Measurements from ENCODE around the gene GALNTL6. TPM values are rescaled to one million over a fixed set of nuclear protein-coding genes. Genes with fewer than 3 reads are reported as not detected.

The GALNTL6 gene
- total and polyA plus RNA-seq, 3 donors from 2014 or later, result 2.9 to 6.2 (median 4.9) TPM

DNA sequence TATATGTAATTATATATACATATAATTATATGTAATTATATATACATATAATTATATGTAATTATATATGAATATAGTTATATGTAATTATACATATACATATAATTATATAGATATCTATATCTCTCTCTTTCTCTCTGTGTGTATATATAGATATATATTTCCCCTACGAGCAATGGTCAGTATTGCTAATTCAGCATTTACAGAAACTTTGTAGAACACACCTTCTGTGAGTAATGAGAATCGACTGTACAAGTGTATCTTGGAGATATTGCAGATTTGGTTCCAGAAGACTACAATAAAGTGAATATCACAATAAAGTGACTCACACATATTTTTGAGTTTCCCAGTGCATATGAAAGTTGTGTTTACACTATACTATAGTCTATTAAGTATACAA, 33.7 kb downstream of the GALNTL6 start:
- no peak for TF ChIP-seq POLR2A (IDR thresholded peaks at IDR 0.05)
- TF ChIP-seq, protein P1, sequence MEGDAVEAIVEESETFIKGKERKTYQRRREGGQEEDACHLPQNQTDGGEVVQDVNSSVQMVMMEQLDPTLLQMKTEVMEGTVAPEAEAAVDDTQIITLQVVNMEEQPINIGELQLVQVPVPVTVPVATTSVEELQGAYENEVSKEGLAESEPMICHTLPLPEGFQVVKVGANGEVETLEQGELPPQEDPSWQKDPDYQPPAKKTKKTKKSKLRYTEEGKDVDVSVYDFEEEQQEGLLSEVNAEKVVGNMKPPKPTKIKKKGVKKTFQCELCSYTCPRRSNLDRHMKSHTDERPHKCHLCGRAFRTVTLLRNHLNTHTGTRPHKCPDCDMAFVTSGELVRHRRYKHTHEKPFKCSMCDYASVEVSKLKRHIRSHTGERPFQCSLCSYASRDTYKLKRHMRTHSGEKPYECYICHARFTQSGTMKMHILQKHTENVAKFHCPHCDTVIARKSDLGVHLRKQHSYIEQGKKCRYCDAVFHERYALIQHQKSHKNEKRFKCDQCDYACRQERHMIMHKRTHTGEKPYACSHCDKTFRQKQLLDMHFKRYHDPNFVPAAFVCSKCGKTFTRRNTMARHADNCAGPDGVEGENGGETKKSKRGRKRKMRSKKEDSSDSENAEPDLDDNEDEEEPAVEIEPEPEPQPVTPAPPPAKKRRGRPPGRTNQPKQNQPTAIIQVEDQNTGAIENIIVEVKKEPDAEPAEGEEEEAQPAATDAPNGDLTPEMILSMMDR (IDR thresholded peaks at IDR 0.05), result no peak
- H3K4me3 ChIP-seq, result no peak overlapping the region
- no peaks in the 10 kb centered on the region for H3K4me1 ChIP-seq
- no peak for DNase-seq
- no peaks in the 10 kb centered on the region for H3K27me3 ChIP-seq
- H3K36me3 ChIP-seq (ENCODE audit: low read depth, missing control alignments), result no peaks in the 10 kb centered on the region
- no peaks in the 10 kb centered on the region for H3K9me3 ChIP-seq
- H3K27ac ChIP-seq, result no peak overlapping the region
- intact Hi-C loops (cut with DNase I; ENCODE audit: low total_unique reads), result no loop called here
- 88 to 90% methylated on average over 2 of the region's 2 CpGs for WGBS, 2 donors

DNA sequence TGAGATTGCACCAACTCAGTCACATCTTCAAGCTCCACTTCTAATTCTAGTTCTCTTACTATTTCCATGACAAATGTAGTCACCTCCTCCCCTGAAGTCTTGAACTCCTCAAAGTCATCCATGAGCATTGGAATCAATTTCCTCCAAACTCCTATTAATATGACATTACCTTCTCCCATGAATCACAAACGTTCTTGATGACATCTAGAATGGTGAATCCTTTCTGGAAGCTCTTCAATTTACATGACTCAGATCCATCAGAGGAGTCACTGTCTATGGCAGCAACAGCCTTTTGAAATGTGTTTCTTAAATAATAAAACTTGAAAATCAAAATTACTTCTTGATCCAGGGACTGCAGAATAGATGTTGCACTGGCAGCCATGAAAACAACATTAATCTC, 34.5 kb downstream of the GALNTL6 start:
- no peak for DNase-seq
- Histone ChIP-seq H3K36me3 (ENCODE audit: low read depth, missing control alignments) (no peaks in the 10 kb centered on the region), H3K4me3 (no peak overlapping the region), H3K9me3 (no peaks in the 10 kb centered on the region), H3K27ac (no peak overlapping the region), H3K4me1 (no peaks in the 10 kb centered on the region), H3K27me3 (no peaks in the 10 kb centered on the region)
- WGBS, 2 donors, result 70 to 86% methylated on average over 1 of the region's 1 CpG
- TF ChIP-seq, protein P1 (IDR thresholded peaks at IDR 0.05), result no peak
- TF ChIP-seq POLR2A (IDR thresholded peaks at IDR 0.05), result no peak
- intact Hi-C loops (cut with DNase I; ENCODE audit: low total_unique reads), result no loop called here

DNA sequence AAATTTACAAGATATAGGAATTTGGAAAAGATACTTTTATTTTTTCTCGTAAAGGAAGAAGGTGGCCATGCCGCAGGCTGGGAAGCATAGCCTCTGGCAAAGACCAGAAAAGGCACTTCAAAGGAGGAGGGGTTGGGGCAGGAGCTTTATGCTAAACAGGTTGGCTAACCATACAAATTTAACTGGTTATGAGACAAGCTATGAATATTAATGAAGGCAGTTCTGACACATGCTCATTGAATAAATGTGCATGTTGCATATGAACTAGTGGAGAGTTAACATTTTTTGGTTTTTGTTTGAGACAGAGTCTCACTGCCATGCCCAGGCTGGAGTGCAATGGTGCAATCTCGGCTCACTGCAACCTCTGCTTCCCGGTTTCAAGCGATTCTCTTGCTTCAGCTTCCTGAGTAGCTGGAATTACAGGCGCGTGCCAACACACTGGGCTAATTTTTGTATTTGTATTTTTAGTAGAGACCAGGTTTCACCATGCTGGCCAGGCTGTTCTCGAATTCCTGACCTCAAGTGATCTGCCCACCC, 36.5 kb downstream of the GALNTL6 start:
- Histone ChIP-seq H3K36me3 (ENCODE audit: low read depth, missing control alignments) (no peaks in the 10 kb centered on the region), H3K4me1 (no peaks in the 10 kb centered on the region), H3K9me3 (no peaks in the 10 kb centered on the region), H3K4me3 (no peak overlapping the region), H3K27me3 (no peaks in the 10 kb centered on the region), H3K27ac (no peak overlapping the region)
- TF ChIP-seq, protein P1 (IDR thresholded peaks at IDR 0.05), result no peak
- TF ChIP-seq POLR2A (IDR thresholded peaks at IDR 0.05), result no peak
- no peak for DNase-seq
- 92 to 96% methylated on average over 8 of the region's 8 CpGs for WGBS, 2 donors
- intact Hi-C loops (cut with DNase I; ENCODE audit: low total_unique reads), result no loop called here

DNA sequence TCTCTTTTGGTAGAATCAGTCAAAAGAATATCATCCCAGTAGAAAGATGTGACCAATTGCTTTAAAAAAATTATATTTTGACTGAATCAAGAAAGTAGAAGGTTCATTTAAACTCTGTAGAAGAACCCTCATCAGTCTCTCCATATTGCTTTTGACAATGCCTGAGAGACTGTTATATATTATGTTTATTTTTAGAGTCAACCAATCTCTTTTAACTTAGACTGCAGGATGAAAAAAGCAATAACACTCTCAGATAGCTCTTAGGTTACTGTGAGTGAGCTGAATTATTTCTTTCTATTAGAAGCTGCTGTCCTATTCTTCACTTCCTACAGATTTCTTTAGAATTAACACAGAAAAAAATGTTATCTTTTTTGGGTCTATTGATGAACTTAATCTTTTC, 38.1 kb downstream of the GALNTL6 start:
- Histone ChIP-seq H3K36me3 (ENCODE audit: low read depth, missing control alignments) (no peaks in the 10 kb centered on the region), H3K4me1 (no peaks in the 10 kb centered on the region), H3K27me3 (no peaks in the 10 kb centered on the region), H3K4me3 (no peak overlapping the region), H3K9me3 (no peaks in the 10 kb centered on the region), H3K27ac (no peak overlapping the region)
- no peak for TF ChIP-seq POLR2A (IDR thresholded peaks at IDR 0.05)
- TF ChIP-seq, protein P1 (IDR thresholded peaks at IDR 0.05), result no peak
- intact Hi-C loops (cut with DNase I; ENCODE audit: low total_unique reads), result no loop called here
- DNase-seq, result no peak

DNA sequence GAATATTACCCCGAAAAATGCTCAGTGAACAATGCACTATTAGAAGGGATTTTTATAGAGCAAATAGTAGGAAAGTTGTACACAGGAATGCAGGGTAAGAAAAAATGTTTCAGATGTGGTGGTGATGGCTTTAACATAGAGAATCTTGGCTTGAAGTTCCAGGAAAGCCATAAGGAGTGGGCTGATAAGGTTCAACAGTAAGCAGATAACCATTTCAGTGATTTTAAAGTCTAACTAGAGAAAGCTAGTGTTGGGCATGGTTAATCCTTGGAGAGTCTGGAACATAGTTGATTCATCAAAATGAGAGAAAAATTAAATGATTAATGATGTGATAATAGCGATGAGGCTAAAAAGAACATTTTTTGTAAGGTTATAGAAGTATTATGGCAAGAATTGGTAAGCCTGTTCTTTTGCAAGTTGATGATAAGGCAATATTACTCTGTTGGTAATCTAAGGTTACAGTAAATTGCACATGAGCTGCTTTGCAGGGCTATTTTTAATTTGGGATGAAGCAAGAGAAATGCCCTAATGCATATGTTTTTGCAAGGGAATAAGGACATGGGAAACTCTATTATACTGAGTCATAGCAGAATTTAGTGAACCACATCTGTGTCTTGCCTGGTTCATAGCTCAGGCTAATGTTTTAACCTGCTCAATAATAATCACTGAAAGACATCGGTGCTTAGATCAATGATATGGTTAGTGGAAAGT, 44.3 kb downstream of the GALNTL6 start:
- DNase-seq, result no peak
- Histone ChIP-seq H3K27ac (no peak overlapping the region), H3K36me3 (ENCODE audit: low read depth, missing control alignments) (no peaks in the 10 kb centered on the region), H3K9me3 (no peaks in the 10 kb centered on the region), H3K4me1 (no peaks in the 10 kb centered on the region), H3K27me3 (no peaks in the 10 kb centered on the region), H3K4me3 (no peak overlapping the region)
- no peak for TF ChIP-seq POLR2A (IDR thresholded peaks at IDR 0.05)
- TF ChIP-seq, protein P1 (IDR thresholded peaks at IDR 0.05), result no peak
- 87 to 90% methylated on average over 3 of the region's 3 CpGs for WGBS, 2 donors
- intact Hi-C loops (cut with DNase I; ENCODE audit: low total_unique reads), result no loop called here

Measured in testis (tissue), 3 donors.